NT2/D1 (cell line): Measurements from ENCODE around the gene TPK1.

Experiments
- SUZ12 ChIP-seq: IDR thresholded peaks from 2 replicates; pipeline ENCODE4 v1.6.1; 2011; ENCODE audit not compliant: insufficient read length, insufficient read depth; ENCODE audit errors: extremely low read depth
- ZNF274 ChIP-seq: IDR thresholded peaks from 2 replicates; pipeline ENCODE4 v1.6.1; 2011; ENCODE audit warnings: mild to moderate bottlenecking, low read depth, low read length

DNA sequence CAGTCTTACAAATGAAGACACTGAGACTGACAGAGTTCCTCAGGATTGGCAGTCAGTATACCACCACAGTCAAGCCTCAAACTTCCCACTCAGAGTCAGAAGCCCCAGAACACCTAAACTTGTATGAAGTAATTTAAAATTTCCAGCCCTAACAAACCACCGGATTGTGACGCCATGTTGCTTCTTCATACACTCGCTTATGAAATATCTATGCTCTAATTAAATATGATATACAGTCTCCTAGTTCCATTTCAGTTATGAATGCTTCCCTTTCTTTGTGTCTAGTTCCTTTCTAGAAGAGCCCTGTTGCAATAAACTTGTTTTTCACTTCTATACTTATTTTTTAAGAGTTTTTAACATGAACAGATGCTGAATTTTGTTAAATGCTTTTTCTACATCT lies 260.4 kb downstream of the TPK1 start:
- TF ChIP-seq ZNF274 (no peak), SUZ12 (no peak)
